Measurements from ENCODE around the gene CHID1.

GRCh38 chr11:863910-864827 lies 46.4 kb downstream of the CHID1 start:
- TF ChIP-seq EZH2 (IDR thresholded peaks at IDR 0.05; ENCODE audit: low read depth, unreplicated experiment) (no peak), CTCF (conservative IDR thresholded peaks at IDR 0.05; ENCODE audit: low read depth in 2 of 2) (no peak), ETS1 (IDR thresholded peaks at IDR 0.05) (no peak), POLR2AphosphoS5 (IDR thresholded peaks at IDR 0.05; ENCODE audit: low read depth) (no peak; the same call in 1 of the 2 replicates), EZH2phosphoT487 (IDR thresholded peaks at IDR 0.05; ENCODE audit: unreplicated experiment) (no peak), JUNB (IDR thresholded peaks at IDR 0.05; ENCODE audit: unreplicated experiment) (no peak), CREB1 (CRISPR knock-in tag; IDR thresholded peaks at IDR 0.05; ENCODE audit: low read depth) (no peak), REST (IDR thresholded peaks at IDR 0.05; ENCODE audit: unreplicated experiment) (no peak), ZNF114 (CRISPR knock-in tag; IDR thresholded peaks at IDR 0.05) (no peak), NANOG (IDR thresholded peaks at IDR 0.05; ENCODE audit: borderline replicate concordance) (no peak), STAT1 (IDR thresholded peaks at IDR 0.05; ENCODE audit: unreplicated experiment) (no peak), ZNF462 (CRISPR knock-in tag; IDR thresholded peaks at IDR 0.05) (no peak)

Data from GM23338 (cell line).